Lung (tissue), 12 donors: ENCODE data around the gene MTUS2. TPM values are rescaled to one million over a fixed set of nuclear protein-coding genes. Genes with fewer than 3 reads are reported as not detected.

Experiments
- ATAC-seq: fragments of 200-7000 bp; cut with Tn5 transposase; one replicate; pipeline ENCODE4 v1.9.1; 2020; ENCODE audit warnings: moderate number of reproducible peaks; ENCODE audit not compliant: insufficient read depth, low FRiP score
- DNase-seq, 3 donors: peaks; one replicate each; pipeline ENCODE4 v3.0.0-alpha.2; 2013 to 2017
- H3K27ac ChIP-seq, 2 donors: one replicate each; pipeline ENCODE4 v1.5.1; 2013; ENCODE audit warnings: mild to moderate bottlenecking in 2 of 2, moderate library complexity in 2 of 2, control low read depth in 1 of 2, inconsistent platforms in 1 of 2, low read depth in 1 of 2, low read length in 1 of 2
- H3K27me3 ChIP-seq, 3 donors: one replicate each; pipeline ENCODE4 v1.5.1; 2013; ENCODE audit warnings: low read length in 2 of 3; ENCODE audit not compliant: control insufficient read depth in 3 of 3, insufficient read depth in 3 of 3
- H3K36me3 ChIP-seq, 4 donors: one replicate each; pipeline ENCODE4 v1.5.1; 2013; ENCODE audit warnings: low read length in 4 of 4, mild to moderate bottlenecking in 1 of 4, moderate library complexity in 1 of 4; ENCODE audit not compliant: control insufficient read depth in 4 of 4, insufficient read depth in 4 of 4
- H3K4me1 ChIP-seq, 5 donors: one replicate each; pipeline ENCODE4 v1.5.1; 2013; ENCODE audit warnings: low read length in 5 of 5, mild to moderate bottlenecking in 2 of 5, moderate library complexity in 1 of 5; ENCODE audit not compliant: control insufficient read depth in 5 of 5, insufficient read depth in 5 of 5
- H3K4me3 ChIP-seq: one replicate; pipeline ENCODE4 v1.5.1; 2013; ENCODE audit warnings: mild to moderate bottlenecking, control low read depth, moderate library complexity
- H3K9ac ChIP-seq, 2 donors: one replicate each; pipeline ENCODE4 v1.5.1; 2013; ENCODE audit warnings: low read length in 2 of 2, control low read depth in 1 of 2; ENCODE audit not compliant: insufficient read depth in 1 of 2
- H3K9me3 ChIP-seq, 4 donors: one replicate each; pipeline ENCODE4 v1.5.1; 2013; ENCODE audit warnings: low read length in 3 of 4, mild to moderate bottlenecking in 1 of 4, moderate library complexity in 1 of 4; ENCODE audit not compliant: control insufficient read depth in 4 of 4, insufficient read depth in 3 of 4
- CTCF ChIP-seq: IDR thresholded peaks from 2 replicates; pipeline ENCODE4 v1.5.1; 2012; ENCODE audit warnings: mild to moderate bottlenecking; ENCODE audit errors: control extremely low read depth, extremely low read depth
- WGBS, 2 donors: extraction: QIAGEN DNeasy Blood & Tissue Kit; methylation state at CpG; one replicate each; pipeline ENCODE4 v1.1.7; 2013; 5-methylcytosine and 5-hydroxymethylcytosine counted together
- polyA plus RNA-seq, 2 donors: library from polyadenylated mRNA; stranded (reverse); fragments of 200-250 nt; gene quantifications; one replicate each; pipeline ENCODE4 v1.2.1, GENCODE V29; 2013
- total RNA-seq, 2 donors: library from RNA; depleted of rRNA in 1 of 2; stranded (reverse); fragments of >200 nt in 1 of 2; gene quantifications; one replicate each; pipeline ENCODE4 v1.2.1, GENCODE V29; 2014 to 2021
- donor health status: control.
- donor health status: control.
- donor health status: Bipolar disorder and iron deficiency.
- donor health status: healthy.
- donor health status: DM: yes; HTN: yes; CAD: no.

Gene MTUS2
- total and polyA plus RNA-seq, 4 donors, result 0.03 to 0.54 (median 0.08) TPM

- Histone ChIP-seq H3K9me3 (peaks cover 0 to 6% (median 0%) of the 10 kb centered on the region in 4 donors), H3K4me3 (no peak overlapping the region), H3K4me1 (no peaks in the 10 kb centered on the region), H3K27ac (no peak overlapping the region), H3K27me3 (peaks cover 0 to 2% (median 0%) of the 10 kb centered on the region in 3 donors), H3K9ac (no peak overlapping the region), H3K36me3 (no peaks in the 10 kb centered on the region)
- 35 to 49% methylated on average over 9 of the region's 9 CpGs for WGBS, 2 donors
- TF ChIP-seq CTCF, result no peak
- ATAC-seq, result no peak
- DNase-seq, result no peak
These were observed 434.7 kb downstream of the MTUS2 start for GRCh38 chr13:29254626-29255370.

- H3K27me3 ChIP-seq, result peaks cover 0 to 2% (median 0%) of the 10 kb centered on the region in 3 donors
- no peak for ATAC-seq
- H3K9me3 ChIP-seq, result peaks cover 0 to 6% (median 0%) of the 10 kb centered on the region in 4 donors
- H3K4me1 ChIP-seq, result no peaks in the 10 kb centered on the region
- no peaks in the 10 kb centered on the region for H3K36me3 ChIP-seq
- no peak for DNase-seq
- no peak overlapping the region for H3K9ac ChIP-seq
- TF ChIP-seq CTCF, result no peak
- H3K4me3 ChIP-seq, result no peak overlapping the region
- 78 to 79% methylated on average over 2 of the region's 2 CpGs for WGBS, 2 donors
- no peak overlapping the region for H3K27ac ChIP-seq
These were observed 435.4 kb downstream of the MTUS2 start for GRCh38 chr13:29255567-29255966.

- Histone ChIP-seq H3K27me3 (peaks cover 0 to 2% (median 0%) of the 10 kb centered on the region in 3 donors), H3K9ac (no peak overlapping the region), H3K4me3 (no peak overlapping the region), H3K27ac (no peak overlapping the region), H3K4me1 (no peaks in the 10 kb centered on the region), H3K9me3 (peaks cover 0 to 6% (median 0%) of the 10 kb centered on the region in 4 donors), H3K36me3 (no peaks in the 10 kb centered on the region)
- DNase-seq, result peak in 2 of 3 donors; percentile 3 to 15
- ATAC-seq, result no peak
- 61 to 71% methylated on average over 4 of the region's 4 CpGs for WGBS, 2 donors
- TF ChIP-seq CTCF, result no peak
These were observed 440.5 kb downstream of the MTUS2 start for GRCh38 chr13:29260684-29261083.
